GM21737 (cell line): Measurements from ENCODE around the gene KRTAP4-2.
"Not testable (repeated sequence)": the region's sequence is repeated elsewhere in the genome, so short reads cannot be mapped to it uniquely, and the experiment has no call there.

Experiments used
- ATAC-seq: cut with Tn5 transposase; IDR thresholded peaks from one replicate; pipeline ENCODE4 v1.9.1; 2021; ENCODE audit warnings: mild to moderate bottlenecking, moderate library complexity; ENCODE audit not compliant: unreplicated experiment

The KRTAP4-2 gene

GRCh38 chr17:41177727-41178271 is at the start of gene KRTAP4-2:
Gene KRTAP4-2 (minus strand): TSS chr17:41178221. CDS start chr17:41178164, 57 bp downstream.
- no peak for ATAC-seq

DNA sequence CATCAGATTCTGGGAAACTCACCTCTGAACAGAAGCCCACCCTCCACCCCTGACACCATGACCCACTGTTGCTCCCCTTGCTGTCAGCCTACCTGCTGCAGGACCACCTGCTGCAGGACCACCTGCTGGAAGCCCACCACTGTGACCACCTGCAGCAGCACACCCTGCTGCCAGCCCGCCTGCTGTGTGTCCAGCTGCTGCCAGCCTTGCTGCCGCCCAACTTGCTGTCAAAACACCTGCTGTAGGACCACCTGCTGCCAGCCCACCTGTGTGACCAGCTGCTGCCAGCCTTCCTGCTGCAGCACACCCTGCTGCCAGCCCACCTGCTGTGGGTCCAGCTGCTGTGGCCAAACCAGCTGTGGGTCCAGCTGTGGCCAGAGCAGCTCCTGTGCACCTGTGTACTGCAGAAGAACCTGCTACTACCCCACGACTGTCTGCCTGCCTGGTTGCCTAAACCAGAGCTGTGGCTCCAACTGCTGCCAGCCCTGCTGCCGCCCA is 48.6 kb upstream of the KRTAP4-2 start, which contains the start of gene KRTAP9-2:
Gene KRTAP9-2 (plus strand): TSS at position 51 of the 498 bp plus-strand sequence. CDS start 7 bp downstream, at position 58.
- not testable (repeated sequence) for ATAC-seq

DNA sequence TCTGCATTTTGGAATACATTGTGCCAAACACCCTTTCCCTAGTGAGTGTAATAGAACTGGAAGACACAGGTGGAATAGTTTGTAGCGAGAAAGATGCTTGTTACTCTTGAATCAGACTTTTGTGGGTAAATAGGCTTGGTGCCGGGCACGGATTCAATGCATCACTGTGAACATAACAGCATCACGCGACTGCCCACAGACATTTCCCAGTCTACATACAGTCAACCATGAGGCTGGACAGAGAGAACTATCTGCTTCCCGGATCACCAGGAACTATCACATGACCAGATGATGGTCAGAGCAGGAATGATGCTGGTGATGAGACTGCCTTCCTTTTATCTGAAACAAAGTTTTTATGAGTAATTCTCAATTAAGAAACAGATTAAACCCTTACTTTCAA is 48.0 kb upstream of the KRTAP4-2 start:
- ATAC-seq: no peak

GRCh38 chr17:41223821-41224220 is 45.8 kb upstream of the KRTAP4-2 start:
- ATAC-seq: no peak

DNA sequence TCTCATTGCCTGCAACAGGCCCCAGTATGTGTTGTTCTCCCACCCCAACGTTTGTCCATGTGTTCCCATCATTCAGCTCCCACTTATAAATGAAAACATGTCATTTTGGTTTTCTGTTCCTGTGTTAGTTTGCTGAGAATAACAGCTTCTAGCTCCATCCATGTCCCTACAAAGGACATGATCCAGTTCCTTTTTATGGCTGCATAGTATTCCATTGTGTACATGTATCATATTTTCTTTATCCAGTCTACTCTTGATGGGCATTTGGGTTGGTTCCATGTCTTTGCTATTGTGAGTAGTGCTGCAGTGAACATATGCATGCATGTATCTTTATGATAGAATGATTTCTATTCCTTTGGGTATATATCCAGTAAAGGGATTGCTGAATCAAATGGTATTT is 37.7 kb upstream of the KRTAP4-2 start:
- ATAC-seq: no peak

DNA sequence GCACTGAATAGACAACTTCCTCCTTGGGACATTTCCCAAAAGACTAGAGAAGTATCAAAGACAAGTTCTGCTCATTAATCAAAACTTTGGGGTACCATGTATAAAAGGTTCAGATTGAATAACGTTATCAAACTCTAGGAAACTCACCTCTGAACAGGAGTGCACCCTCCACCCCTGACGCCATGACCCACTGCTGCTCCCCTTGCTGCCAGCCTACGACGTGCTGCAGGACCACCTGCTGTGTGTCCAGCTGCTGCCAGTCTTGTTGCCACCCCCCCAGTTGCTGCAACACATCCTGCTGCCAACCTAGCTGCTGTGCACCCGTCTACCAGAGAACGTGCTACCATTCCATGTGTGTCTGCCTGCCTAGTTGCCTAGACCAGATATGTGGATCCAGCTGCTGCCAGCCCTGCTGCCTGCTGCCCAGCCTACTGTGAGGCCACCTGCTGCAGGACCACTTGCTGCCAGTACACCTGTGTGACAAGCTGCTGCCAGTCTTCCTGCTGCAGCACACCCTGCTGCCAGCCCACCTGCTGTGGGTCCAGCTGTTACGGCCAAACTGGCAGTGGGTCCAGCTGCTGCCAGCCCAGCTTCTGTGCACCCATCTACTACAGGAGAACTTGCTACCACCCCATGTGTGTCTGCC is 34.6 kb upstream of the KRTAP4-2 start:
- ATAC-seq: no peak

- no peak for ATAC-seq
These were observed 33.9 kb upstream of the KRTAP4-2 start for GRCh38 chr17:41211845-41212466.

DNA sequence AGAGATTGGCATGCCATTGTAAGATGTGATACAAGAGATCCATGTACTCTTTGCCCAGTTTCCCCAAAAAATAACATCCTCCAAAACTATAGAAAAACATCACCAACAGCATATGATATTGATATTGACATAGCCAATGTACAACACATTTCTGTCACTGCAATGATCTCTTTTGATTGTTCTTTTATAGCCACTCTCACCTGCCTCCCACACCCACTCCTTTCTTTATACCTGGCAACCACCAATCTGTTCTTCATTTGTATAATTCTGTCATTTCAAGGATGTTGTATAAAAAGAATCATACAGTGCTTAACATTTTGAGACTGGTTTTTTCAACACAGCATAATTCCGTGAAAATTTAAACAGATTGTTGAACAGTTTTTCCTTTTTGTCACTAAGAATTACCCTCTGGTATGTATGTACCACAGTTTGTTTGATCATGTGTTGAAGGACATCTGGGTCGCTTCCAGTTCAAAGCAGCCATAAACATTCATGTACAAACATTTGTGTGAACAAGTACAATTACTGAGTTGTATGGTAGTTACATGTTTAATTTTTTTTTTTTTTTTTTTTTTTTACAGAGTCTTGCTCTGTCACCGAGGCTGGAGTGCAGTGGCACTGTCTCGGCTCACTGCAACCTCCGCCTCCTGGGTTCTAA is 21.5 kb upstream of the KRTAP4-2 start:
- no peak for ATAC-seq

DNA sequence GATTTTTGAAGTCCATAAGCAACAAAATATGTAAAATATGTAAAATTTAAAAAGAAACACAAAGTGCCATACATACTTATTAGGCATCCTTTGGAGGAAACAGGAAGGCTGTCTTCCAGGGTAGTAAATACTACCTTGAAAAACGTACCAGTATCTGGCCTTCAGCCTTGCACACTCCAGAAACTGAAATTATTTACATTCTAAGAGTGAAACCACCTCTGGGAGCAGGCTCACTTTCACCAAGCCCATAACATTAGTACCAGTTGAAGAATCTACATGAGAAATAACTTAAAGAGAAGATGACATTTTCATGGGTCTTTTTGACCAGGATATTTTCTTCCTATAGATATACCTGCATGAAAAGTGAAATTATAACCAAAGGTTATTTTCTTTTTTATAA is 18.0 kb upstream of the KRTAP4-2 start:
- ATAC-seq: no peak

DNA sequence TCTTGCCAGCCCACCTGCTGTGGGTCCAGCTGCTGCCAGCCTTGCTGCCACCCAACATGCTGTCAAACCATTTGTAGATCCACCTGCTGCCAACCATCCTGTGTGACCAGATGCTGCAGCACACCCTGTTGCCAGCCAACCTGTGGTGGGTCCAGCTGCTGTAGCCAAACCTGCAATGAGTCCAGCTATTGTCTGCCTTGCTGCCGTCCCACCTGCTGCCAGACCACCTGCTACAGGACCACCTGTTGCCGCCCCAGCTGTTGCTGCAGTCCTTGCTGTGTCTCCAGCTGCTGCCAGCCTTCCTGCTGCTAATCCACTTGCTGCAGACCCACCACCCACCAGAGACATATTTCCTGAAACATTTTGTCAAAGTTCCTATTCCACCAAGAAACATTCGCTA is 12.3 kb upstream of the KRTAP4-2 start:
- ATAC-seq: no peak

DNA sequence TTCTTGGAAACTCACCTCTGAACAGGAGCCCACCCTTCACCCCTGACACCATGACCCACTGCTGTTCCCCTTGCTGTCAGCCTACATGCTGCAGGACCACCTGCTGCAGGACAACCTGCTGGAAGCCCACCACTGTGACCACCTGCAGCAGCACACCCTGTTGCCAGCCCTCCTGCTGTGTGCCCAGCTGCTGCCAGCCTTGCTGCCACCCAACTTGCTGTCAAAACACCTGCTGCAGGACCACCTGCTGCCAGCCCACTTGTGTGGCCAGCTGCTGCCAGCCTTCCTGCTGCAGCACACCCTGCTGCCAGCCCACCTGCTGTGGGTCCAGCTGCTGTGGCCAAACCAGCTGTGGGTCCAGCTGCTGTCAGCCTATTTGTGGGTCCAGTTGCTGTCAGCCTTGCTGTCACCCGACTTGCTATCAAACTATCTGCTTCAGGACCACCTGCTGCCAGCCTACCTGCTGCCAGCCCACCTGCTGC is 11.9 kb upstream of the KRTAP4-2 start, which contains the start of gene KRTAP9-1:
Gene KRTAP9-1 (plus strand): TSS at position 51 of the 482 bp plus-strand sequence. CDS start 0 bp downstream, at position 51.
- not testable (repeated sequence) for ATAC-seq

GRCh38 chr17:41186872-41187271 is 8.9 kb upstream of the KRTAP4-2 start:
- ATAC-seq: no peak

GRCh38 chr17:41185001-41185400 is 7.0 kb upstream of the KRTAP4-2 start:
- no peak for ATAC-seq

- ATAC-seq: no peak
These were observed 6.5 kb upstream of the KRTAP4-2 start, which contains the start of gene KRTAP4-1 for GRCh38 chr17:41184480-41184961. Gene KRTAP4-1 (minus strand): TSS chr17:41184911. CDS start chr17:41184854, 57 bp downstream.

GRCh38 chr17:41178843-41179616 is 1.0 kb upstream of the KRTAP4-2 start:
- ATAC-seq: no peak

- no peak for ATAC-seq
These were observed 320 bp upstream of the KRTAP4-2 start for GRCh38 chr17:41178341-41178740.

DNA sequence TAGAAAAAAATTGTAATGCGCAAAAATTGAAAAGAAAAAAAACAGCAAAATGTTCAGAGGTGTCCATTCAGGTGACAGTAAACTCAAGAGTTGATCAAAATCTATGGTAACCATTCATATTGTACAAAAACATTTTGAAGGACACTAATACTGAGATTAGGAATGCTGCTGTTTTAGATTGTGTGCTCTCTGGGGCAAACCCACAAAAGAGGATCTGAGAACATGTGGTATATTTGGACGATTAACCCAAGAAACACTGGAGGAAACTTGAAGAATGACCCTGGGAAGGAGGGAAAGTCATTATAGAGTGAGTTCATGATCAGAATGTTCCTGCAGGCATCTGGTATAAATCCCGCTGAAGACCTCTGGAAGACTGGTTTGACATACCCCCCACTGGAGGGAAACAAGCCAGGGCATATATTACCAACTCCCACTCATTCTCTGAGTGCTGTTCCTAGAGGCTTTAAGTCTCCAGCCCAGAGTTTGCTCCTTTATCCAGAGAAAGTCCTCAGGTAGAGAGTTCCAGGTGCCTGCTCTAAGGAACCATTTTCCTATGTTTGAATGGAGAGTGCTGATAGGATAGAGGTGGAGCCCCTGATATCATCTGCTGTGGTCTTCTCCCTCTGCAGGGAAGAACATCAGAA is 1.2 kb downstream of the KRTAP4-2 start:
- no peak for ATAC-seq

DNA sequence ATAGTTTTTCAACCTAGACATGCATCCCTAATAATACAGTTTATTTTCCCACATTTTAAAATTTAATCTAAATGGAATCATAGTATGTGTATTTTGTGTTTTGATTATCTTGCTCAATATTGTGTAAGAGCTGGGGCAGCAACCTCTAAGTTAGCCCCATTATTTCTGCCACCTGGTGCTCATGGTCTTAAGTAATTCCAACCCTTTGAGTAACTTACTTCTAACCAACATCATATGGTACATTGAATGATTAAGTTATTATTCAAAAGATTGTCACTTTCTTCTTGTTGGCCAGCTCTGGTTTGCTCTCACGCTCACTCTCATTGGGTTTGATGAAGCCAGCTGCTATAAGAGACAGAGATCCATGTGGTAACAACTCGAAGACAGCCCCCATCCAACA is 6.1 kb downstream of the KRTAP4-2 start:
- ATAC-seq: no peak

DNA sequence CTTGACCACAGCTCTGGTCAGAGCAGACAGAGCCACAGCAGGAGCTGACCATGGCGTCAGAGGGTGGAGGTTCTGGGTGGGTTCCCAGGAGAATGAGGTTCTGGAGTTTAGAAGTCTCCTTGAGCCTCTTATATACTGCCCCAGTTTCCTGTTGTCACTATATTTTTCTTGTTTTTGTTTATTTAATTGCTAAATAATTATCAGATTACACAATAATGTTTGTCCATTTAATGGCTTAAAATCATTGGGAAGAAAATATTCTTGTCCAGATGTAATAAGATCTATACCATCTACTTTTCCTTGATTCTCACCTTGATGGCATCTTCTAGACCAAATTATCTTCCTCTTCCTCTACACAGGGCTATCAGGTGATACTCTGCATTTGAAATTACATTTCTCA is 9.9 kb downstream of the KRTAP4-2 start, which contains the start of gene KRTAP4-3:
Gene KRTAP4-3 (minus strand): TSS at position 101 of the 400 bp plus-strand sequence. CDS start 49 bp downstream, at position 52.
- ATAC-seq: no peak

GRCh38 chr17:41167561-41167960 is 10.5 kb downstream of the KRTAP4-2 start:
- ATAC-seq: no peak
